Effector memory CD4-positive, alpha-beta T cell (primary cell): ENCODE measurements around the gene MAPK1IP1L.
"Not testable (repeated sequence)": the region's sequence is repeated elsewhere in the genome, so short reads cannot be mapped to it uniquely, and the experiment has no call there.

ENCODE experiments used
- DNase-seq, 3 donors: peaks; one replicate each; pipeline ENCODE4 v3.0.0-alpha.2; 2020
- H3K27ac ChIP-seq: 2 replicates; pipeline ENCODE4 v1.7.0; 2013; ENCODE audit warnings: mild to moderate bottlenecking, low read length, moderate library complexity; ENCODE audit not compliant: insufficient read depth, poor library complexity, severe bottlenecking
- H3K27me3 ChIP-seq: replicated peaks from 2 replicates; pipeline ENCODE4 v1.7.0; 2013; ENCODE audit warnings: mild to moderate bottlenecking, low read length; ENCODE audit not compliant: insufficient read depth, control insufficient read depth, poor library complexity, severe bottlenecking
- H3K36me3 ChIP-seq: 2 replicates; pipeline ENCODE4 v1.7.0; 2013; ENCODE audit warnings: mild to moderate bottlenecking, low read length, moderate library complexity; ENCODE audit not compliant: control insufficient read depth, insufficient read depth
- H3K4me1 ChIP-seq: 2 replicates; pipeline ENCODE4 v1.7.0; 2013; ENCODE audit warnings: low read length, mild to moderate bottlenecking; ENCODE audit not compliant: control insufficient read depth, insufficient read depth, poor library complexity, severe bottlenecking
- H3K4me3 ChIP-seq: 2 replicates; pipeline ENCODE4 v1.7.0; 2013; ENCODE audit warnings: low read length, low read depth, mild to moderate bottlenecking; ENCODE audit not compliant: insufficient read depth, poor library complexity, severe bottlenecking
- H3K9me3 ChIP-seq: 2 replicates; pipeline ENCODE4 v1.7.0; 2013; ENCODE audit warnings: mild to moderate bottlenecking, low read length, moderate library complexity; ENCODE audit not compliant: control insufficient read depth

Gene MAPK1IP1L

GRCh38 chr14:55071870-55072640 is 20.6 kb downstream of the MAPK1IP1L start:
- Histone ChIP-seq H3K4me1 (peaks cover 5% of the 10 kb centered on the region), H3K27ac (peak overlapping the region; percentile 20), H3K4me3 (peak overlapping the region; percentile 17), H3K36me3 (no peaks in the 10 kb centered on the region), H3K9me3 (no peaks in the 10 kb centered on the region), H3K27me3 (no peaks in the 10 kb centered on the region)
- no peak for DNase-seq

DNA sequence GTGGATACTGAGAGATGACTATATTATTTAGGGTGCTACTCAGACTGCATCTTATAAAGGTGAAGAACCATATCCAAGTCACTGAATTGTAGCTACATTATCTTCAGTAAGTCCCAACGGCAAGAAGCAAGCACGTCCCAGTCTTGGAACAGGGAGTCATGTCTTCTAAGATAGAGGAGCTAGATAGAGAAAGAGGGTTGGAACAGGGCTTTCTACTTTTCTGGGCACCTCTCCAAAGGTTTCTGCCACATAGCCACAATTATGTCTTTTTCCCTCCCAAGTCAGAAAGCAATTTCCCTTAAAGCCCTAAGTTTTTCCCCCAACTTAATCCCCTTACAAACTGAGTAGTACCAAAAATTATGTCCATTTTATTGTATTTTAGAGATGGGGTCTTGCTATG is 22.4 kb downstream of the MAPK1IP1L start:
- Histone ChIP-seq H3K4me1 (peaks cover 5% of the 10 kb centered on the region), H3K9me3 (no peaks in the 10 kb centered on the region), H3K27me3 (no peaks in the 10 kb centered on the region), H3K36me3 (no peaks in the 10 kb centered on the region), H3K4me3 (no peak overlapping the region), H3K27ac (no peak overlapping the region)
- no peak for DNase-seq

- no peak overlapping the region for H3K27ac ChIP-seq
Measured at GRCh38 chr14:55074662-55075061, 23.2 kb downstream of the MAPK1IP1L start.

DNA sequence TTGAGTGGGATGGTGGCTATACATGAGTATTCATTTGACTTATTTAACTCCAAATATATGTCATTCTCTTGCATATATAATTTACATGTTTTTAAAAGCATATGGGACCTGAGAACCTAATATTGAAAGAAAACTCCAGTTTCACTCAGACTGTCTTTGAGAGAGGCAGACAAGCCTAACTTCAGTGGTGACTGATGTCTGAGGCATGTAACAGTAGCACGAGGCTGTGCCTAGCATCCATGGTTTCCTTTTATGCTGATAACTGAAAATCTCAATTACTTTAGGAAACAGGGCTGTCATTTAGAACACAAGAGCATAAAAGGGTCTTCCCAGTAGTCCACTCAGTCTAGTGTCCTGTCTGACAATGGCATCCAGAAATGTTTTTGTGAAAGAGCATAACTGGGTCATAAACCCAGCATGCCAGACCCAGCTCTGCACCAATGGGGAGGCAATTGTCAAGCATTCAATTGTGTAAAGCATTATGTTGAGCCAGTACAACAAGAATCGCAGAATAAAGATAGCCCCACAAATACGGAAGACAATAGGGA is 24.3 kb downstream of the MAPK1IP1L start:
- H3K9me3 ChIP-seq = no peaks in the 10 kb centered on the region
- H3K27ac ChIP-seq = no peak overlapping the region
- H3K4me3 ChIP-seq = no peak overlapping the region
- H3K4me1 ChIP-seq = peaks cover 5% of the 10 kb centered on the region
- H3K27me3 ChIP-seq = no peaks in the 10 kb centered on the region
- H3K36me3 ChIP-seq = no peaks in the 10 kb centered on the region
- no peak for DNase-seq

More at GRCh38 chr14:55074662-55075061, 23.2 kb downstream of the MAPK1IP1L start:
- Histone ChIP-seq H3K4me1 (peaks cover 5% of the 10 kb centered on the region), H3K9me3 (no peaks in the 10 kb centered on the region), H3K4me3 (peak overlapping the region; percentile 30), H3K36me3 (no peaks in the 10 kb centered on the region), H3K27me3 (no peaks in the 10 kb centered on the region)
- DNase-seq = no peak

GRCh38 chr14:55077170-55078151 is 26.0 kb downstream of the MAPK1IP1L start:
- Histone ChIP-seq H3K4me3 (no peak overlapping the region), H3K4me1 (peaks cover 4% of the 10 kb centered on the region), H3K36me3 (no peaks in the 10 kb centered on the region), H3K9me3 (no peaks in the 10 kb centered on the region), H3K27ac (no peak overlapping the region), H3K27me3 (no peaks in the 10 kb centered on the region)
- no peak for DNase-seq

DNA sequence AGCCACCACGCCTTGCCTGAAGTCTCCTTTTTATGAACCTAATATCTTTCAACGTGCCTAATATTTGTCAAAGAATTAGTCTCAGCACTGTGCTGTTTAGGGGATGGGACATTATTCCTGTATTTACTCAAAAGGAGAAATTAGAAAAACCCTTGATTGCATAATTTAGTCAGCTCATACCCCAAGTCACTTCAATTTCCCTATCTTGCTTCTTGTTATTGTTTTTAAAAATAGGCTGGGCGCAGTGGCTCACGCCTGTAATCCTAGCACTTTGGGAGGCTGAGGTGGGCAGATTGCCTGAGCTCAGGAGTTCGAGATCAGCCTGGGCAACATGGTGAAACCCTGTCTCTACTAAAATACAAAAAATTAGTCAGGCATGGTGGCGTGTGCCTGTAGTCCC is 28.5 kb downstream of the MAPK1IP1L start:
- H3K36me3 ChIP-seq, H3K27me3 ChIP-seq, H3K4me1 ChIP-seq, DNase-seq, H3K27ac ChIP-seq, H3K4me3 ChIP-seq, H3K9me3 ChIP-seq: not testable (repeated sequence)

GRCh38 chr14:55084401-55085059 is 33.1 kb downstream of the MAPK1IP1L start:
- no peak overlapping the region for H3K27ac ChIP-seq

DNA sequence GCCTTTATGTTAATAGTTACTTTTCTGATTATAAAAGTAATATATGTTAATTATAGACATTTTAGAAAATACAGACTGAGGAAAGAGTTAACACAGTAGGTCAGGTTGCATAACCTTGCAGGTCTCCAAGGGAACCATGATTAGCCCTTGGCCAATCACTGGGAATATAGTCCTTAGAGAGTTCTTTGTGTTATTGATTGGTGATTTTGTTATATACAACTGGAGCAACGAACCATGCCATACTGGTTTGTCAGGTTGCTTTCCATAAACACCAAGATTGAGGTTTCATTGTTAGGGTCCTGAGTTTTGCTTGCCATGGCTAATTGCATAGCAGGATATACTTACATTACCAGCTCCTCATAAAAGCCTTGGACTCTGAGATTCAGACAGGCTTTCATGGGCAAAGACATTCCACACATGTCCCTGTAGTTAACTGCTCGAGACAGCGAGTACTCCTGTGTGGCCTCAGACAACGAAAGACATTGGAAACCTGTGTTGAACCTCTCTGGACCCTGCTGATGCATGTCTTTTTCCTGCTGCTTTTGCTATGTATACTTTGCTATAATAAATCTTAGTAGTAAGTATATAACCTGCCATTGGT is 33.7 kb downstream of the MAPK1IP1L start:
- Histone ChIP-seq H3K4me3 (no peak overlapping the region), H3K27me3 (no peaks in the 10 kb centered on the region), H3K36me3 (no peaks in the 10 kb centered on the region), H3K4me1 (no peaks in the 10 kb centered on the region), H3K9me3 (no peaks in the 10 kb centered on the region), H3K27ac (no peak overlapping the region)
- no peak for DNase-seq

More at GRCh38 chr14:55084401-55085059, 33.1 kb downstream of the MAPK1IP1L start:
- H3K4me1 ChIP-seq = no peaks in the 10 kb centered on the region
- H3K36me3 ChIP-seq = no peaks in the 10 kb centered on the region
- no peaks in the 10 kb centered on the region for H3K27me3 ChIP-seq
- no peak for DNase-seq
- no peaks in the 10 kb centered on the region for H3K9me3 ChIP-seq
- no peak overlapping the region for H3K4me3 ChIP-seq

DNA sequence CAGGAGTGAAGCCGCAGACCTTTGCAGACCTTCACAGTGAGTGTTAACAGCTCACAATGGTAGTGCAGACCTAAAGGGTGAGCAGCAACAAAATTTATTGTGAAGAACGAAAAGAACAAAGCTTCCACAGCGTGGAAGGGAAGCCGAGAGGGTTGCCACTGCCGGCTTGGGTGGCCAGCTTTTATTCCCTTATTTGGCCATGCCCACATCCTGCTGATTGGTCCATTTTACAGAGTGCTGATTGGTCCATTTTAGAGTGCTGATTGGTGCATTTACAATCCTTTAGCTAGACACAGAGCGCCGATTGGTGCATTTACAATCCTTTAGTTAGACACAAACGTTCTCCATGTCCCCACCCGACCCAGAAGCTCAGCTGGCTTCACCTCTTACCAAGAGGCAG is 35.5 kb downstream of the MAPK1IP1L start:
- Histone ChIP-seq H3K4me1 (no peaks in the 10 kb centered on the region), H3K27me3 (no peaks in the 10 kb centered on the region), H3K27ac (no peak overlapping the region), H3K4me3 (no peak overlapping the region), H3K9me3 (no peaks in the 10 kb centered on the region), H3K36me3 (no peaks in the 10 kb centered on the region)
- DNase-seq = no peak
